Right lobe of liver (tissue), 4 donors: ENCODE results near the gene DNAJC5.

Experiments
- CTCF ChIP-seq, 4 donors: fragments of 200-600 bp in 3 of 4; fragments of 450-650 bp in 1 of 4; IDR thresholded peaks; one replicate each; pipeline versions ENCODE4 v1.5.1 to v1.8.0; 2016 to 2022; ENCODE audit warnings: antibody characterized with exemption in 4 of 4, mild to moderate bottlenecking in 2 of 4
- POLR2A ChIP-seq: fragments of 450-650 bp; IDR thresholded peaks from one replicate; pipeline ENCODE4 v1.6.1; 2017; ENCODE audit warnings: antibody characterized with exemption, mild to moderate bottlenecking
- donor health status: DM: no; HTN: no; CAD: no.
- donor health status: DM: no; HTN: no; CAD: no.
- donor health status: DM: no; HTN: yes; CAD: no.

GRCh38 chr20:63864545-63864977, 30.4 kb upstream of the DNAJC5 start:
- TF ChIP-seq POLR2A: no peak
- TF ChIP-seq CTCF (IDR thresholded peaks at IDR 0.05): no peak
